ENCODE data around the gene IL36RN. TPM values are rescaled to one million over a fixed set of nuclear protein-coding genes. Genes with fewer than 3 reads are reported as not detected.

IL36RN gene
- polyA plus RNA-seq, 1 of the 3 experiments (the other 2 are of a cell fraction) = not detected

DNA sequence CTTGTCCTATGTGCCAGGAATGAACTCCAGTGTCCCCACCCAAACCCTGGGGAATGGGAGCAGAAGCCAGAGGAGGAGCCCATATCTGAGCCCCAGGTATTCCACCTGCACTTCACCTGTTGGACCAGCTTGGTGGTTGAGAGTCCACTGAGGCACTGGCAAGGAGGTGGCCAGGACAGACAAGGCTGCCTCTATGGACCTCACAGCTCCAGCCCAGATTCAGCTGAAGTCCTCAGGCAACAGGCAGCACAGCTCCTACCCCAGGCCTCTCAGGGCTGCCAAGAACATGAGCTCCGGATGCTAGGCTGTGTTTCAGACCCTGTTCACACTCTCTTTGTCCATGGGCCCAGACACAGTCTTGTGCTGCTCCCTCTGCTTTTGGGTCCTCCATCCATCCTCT is 5.9 kb downstream of the IL36RN start:
- ChIA-PET POLR2A (no interaction called here), CTCF (interaction anchor here (1.1 kb wide), 1 partner anchor 15 kb away, joined by 4 read pairs; no protein-coding TSS in a partner anchor)
- H3K36me3 ChIP-seq (replicated peaks in 1 of 2; ENCODE audit: control insufficient read depth in 1 of 2, insufficient read depth in 2 of 2, low read length in 1 of 2) = no peaks in the 10 kb centered on the region
- H2AFZ ChIP-seq (ENCODE audit: low read depth) = no peak overlapping the region
- no peak overlapping the region for H3K27ac ChIP-seq (ENCODE audit: low read depth in 2 of 2, low read length in 1 of 2)
- no CpG with 5 or more reads among the region's 1 CpG for WGBS (ENCODE audit: low lambda C conversion rate)
- H3K9me2 ChIP-seq = no peaks in the 10 kb centered on the region
- no peaks in the 10 kb centered on the region for H3K4me1 ChIP-seq (ENCODE audit: control insufficient read depth in 1 of 2, insufficient read depth in 2 of 2, low read depth in 1 of 2, low read length in 1 of 2)
- no peaks in the 10 kb centered on the region for H3K79me2 ChIP-seq (ENCODE audit: insufficient read depth)
- H4K20me1 ChIP-seq (ENCODE audit: insufficient read depth) = no peaks in the 10 kb centered on the region
- H3K4me2 ChIP-seq = no peak overlapping the region
- no peaks in the 10 kb centered on the region for H3F3A ChIP-seq (replicated peaks; ENCODE audit: insufficient read depth)
- no peaks in the 10 kb centered on the region for H3K9me3 ChIP-seq
- no peak for DNase-seq
- H3K4me3 ChIP-seq (ENCODE audit: low read depth in 2 of 2, low read length in 1 of 2) = no peak overlapping the region
- H3K27me3 ChIP-seq (ENCODE audit: insufficient read depth) = no peaks in the 10 kb centered on the region; the same call in 1 of the 2 replicates
- TF ChIP-seq CHD2 (IDR thresholded peaks at IDR 0.05; ENCODE audit: low read length, partially characterized antibody) = no peak
- no peak for TF ChIP-seq RFX5 (IDR thresholded peaks at IDR 0.05; ENCODE audit: low read length)
- TF ChIP-seq RCOR1 (IDR thresholded peaks at IDR 0.05; ENCODE audit: low read length) = no peak
- no peak for TF ChIP-seq RXRA (IDR thresholded peaks at IDR 0.05; ENCODE audit: borderline replicate concordance, low read depth)
- no peak for TF ChIP-seq ELF1 (IDR thresholded peaks at IDR 0.05)
- no peak for TF ChIP-seq MEF2A (IDR thresholded peaks at IDR 0.05; ENCODE audit: borderline replicate concordance, low read depth)
- no peak overlapping the region for H3K9ac ChIP-seq

DNA sequence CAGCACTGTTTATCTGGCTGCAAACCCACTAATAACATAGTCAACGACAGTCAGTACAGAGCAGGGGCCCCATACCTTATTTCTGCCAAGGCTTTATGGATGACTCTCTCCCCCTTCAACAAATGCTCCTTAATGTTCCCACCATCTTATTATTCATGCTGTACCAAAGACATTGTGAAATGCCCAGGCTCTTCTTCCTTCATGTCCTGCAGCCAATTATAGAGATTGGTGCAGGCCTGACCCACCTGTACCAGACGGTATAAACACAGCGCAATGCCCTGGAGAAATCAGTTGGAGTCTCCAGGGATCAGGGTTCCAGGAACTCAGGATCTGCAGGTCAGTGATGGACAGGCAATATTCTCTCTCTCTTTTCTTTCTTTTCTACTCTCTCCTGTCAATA is 8.7 kb downstream of the IL36RN start, which contains the start of gene IL1F10:
Gene IL1F10 (plus strand): TSS at position 290 of the 400 bp plus-strand sequence. CDS start 4,769 bp downstream, outside the sequence.
- TF ChIP-seq, protein P1, sequence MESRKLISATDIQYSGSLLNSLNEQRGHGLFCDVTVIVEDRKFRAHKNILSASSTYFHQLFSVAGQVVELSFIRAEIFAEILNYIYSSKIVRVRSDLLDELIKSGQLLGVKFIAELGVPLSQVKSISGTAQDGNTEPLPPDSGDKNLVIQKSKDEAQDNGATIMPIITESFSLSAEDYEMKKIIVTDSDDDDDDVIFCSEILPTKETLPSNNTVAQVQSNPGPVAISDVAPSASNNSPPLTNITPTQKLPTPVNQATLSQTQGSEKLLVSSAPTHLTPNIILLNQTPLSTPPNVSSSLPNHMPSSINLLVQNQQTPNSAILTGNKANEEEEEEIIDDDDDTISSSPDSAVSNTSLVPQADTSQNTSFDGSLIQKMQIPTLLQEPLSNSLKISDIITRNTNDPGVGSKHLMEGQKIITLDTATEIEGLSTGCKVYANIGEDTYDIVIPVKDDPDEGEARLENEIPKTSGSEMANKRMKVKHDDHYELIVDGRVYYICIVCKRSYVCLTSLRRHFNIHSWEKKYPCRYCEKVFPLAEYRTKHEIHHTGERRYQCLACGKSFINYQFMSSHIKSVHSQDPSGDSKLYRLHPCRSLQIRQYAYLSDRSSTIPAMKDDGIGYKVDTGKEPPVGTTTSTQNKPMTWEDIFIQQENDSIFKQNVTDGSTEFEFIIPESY (IDR thresholded peaks at IDR 0.05; ENCODE audit: borderline replicate concordance, low read depth) = no peak
- TF ChIP-seq SIN3A (IDR thresholded peaks at IDR 0.05; ENCODE audit: borderline replicate concordance, low read depth, low read length) (no peak), YY1 (IDR thresholded peaks at IDR 0.05; ENCODE audit: low read depth) (no peak), RFX5 (IDR thresholded peaks at IDR 0.05; ENCODE audit: low read length) (no peak), MEF2A (IDR thresholded peaks at IDR 0.05; ENCODE audit: borderline replicate concordance, low read depth) (no peak), ELF1 (IDR thresholded peaks at IDR 0.05) (no peak), TAF1 (IDR thresholded peaks at IDR 0.05; ENCODE audit: borderline replicate concordance, low read depth, low read length) (no peak), POLR2AphosphoS5 (IDR thresholded peaks at IDR 0.05; ENCODE audit: low read depth, low read length) (no peak), FOXJ3 (CRISPR knock-in tag; IDR thresholded peaks at IDR 0.05) (no peak)
- TF ChIP-seq, protein P2, sequence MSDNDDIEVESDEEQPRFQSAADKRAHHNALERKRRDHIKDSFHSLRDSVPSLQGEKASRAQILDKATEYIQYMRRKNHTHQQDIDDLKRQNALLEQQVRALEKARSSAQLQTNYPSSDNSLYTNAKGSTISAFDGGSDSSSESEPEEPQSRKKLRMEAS (IDR thresholded peaks at IDR 0.05; ENCODE audit: low read depth) = no peak
- CTCF ChIA-PET = interaction anchor here (0.9 kb wide), 1 partner anchor 12 kb away, joined by 3 read pairs; no protein-coding TSS in a partner anchor
- no peak for DNase-seq
- no peak within 1 kb of the TSS for H3K4me3 ChIP-seq (ENCODE audit: low read depth in 2 of 2, low read length in 1 of 2)
- no peaks in the 10 kb centered on the region for H3K79me2 ChIP-seq (ENCODE audit: insufficient read depth)
- no peaks in the 10 kb centered on the region; the same call in 1 of the 2 replicates for H3K27me3 ChIP-seq (ENCODE audit: insufficient read depth)
- H3K4me1 ChIP-seq (ENCODE audit: control insufficient read depth in 1 of 2, insufficient read depth in 2 of 2, low read depth in 1 of 2, low read length in 1 of 2) = no peaks in the 10 kb centered on the region
- no peak within 1 kb of the TSS for H3K9ac ChIP-seq
- no peaks in the 10 kb centered on the region for H4K20me1 ChIP-seq (ENCODE audit: insufficient read depth)
- H3K36me3 ChIP-seq (replicated peaks in 1 of 2; ENCODE audit: control insufficient read depth in 1 of 2, insufficient read depth in 2 of 2, low read length in 1 of 2) = no peaks in the 10 kb centered on the region
- H3K9me2 ChIP-seq = no peaks in the 10 kb centered on the region
- H3K9me3 ChIP-seq = no peaks in the 10 kb centered on the region
- WGBS (ENCODE audit: low lambda C conversion rate) = 22% methylated on average over 3 of the region's 3 CpGs
- H3F3A ChIP-seq (replicated peaks; ENCODE audit: insufficient read depth) = no peaks in the 10 kb centered on the region
- no peak within 1 kb of the TSS for H3K27ac ChIP-seq (ENCODE audit: low read depth in 2 of 2, low read length in 1 of 2)
- H2AFZ ChIP-seq (ENCODE audit: low read depth) = no peak within 1 kb of the TSS
- H3K4me2 ChIP-seq = no peak within 1 kb of the TSS
- POLR2A ChIA-PET = no interaction called here

All from SK-N-SH (cell line).